H1 (cell line): ENCODE measurements around the gene TPRN. TPM values are rescaled to one million over a fixed set of nuclear protein-coding genes. Genes with fewer than 3 reads are reported as not detected.

Source experiments
- CHD2 ChIP-seq: IDR thresholded peaks from 2 replicates; pipeline ENCODE4 v1.6.1; 2012; ENCODE audit warnings: low read length, improper control_type of control experiment
- KDM1A ChIP-seq: fragments of 200-600, 300-600 bp; sonication (generic); IDR thresholded peaks from 2 replicates; pipeline ENCODE4 v1.7.1; 2016; ENCODE audit warnings: mild to moderate bottlenecking, low read length, borderline replicate concordance
- PHF8 ChIP-seq: fragments of 200-600 bp; sonication (generic); conservative IDR thresholded peaks from 2 replicates; pipeline ENCODE4 v1.7.1; 2012; ENCODE audit warnings: low read depth, mild to moderate bottlenecking, inconsistent platforms, low read length, moderate library complexity
- polyA plus RNA-seq, 7 experiments: library from polyadenylated mRNA; depleted of rRNA in 3 of 7; stranded (reverse) in 5 of 7; unstranded in 2 of 7; fragments of >200 nt in 5 of 7; fragments of 200-250 nt in 2 of 7; gene quantifications; 1 replicate in 5 of 7; 2 replicates in 1 of 7; 4 replicates in 1 of 7; pipeline versions ENCODE4 v1.2.1 to v1.2.3, GENCODE V29; 2011 to 2013; ENCODE audit warnings: missing spikeins in 2 of 7, mixed read lengths in 2 of 7
- total RNA-seq: library from RNA; stranded (reverse); fragmentation: NEBNext Ultra II Directional; extraction: Animal tissue kit (Norgen Biotek cat#: 25700); gene quantifications from 2 replicates; pipeline ENCODE4 v1.2.1, GENCODE V29; 2021
- TF ChIP-seq, protein P1 (sequence below): IDR thresholded peaks from 2 replicates; pipeline ENCODE4 v1.6.1; 2011; ENCODE audit warnings: low read length, improper control_type of control experiment
- TF ChIP-seq, protein P2 (sequence below): fragments of 300-600 bp; sonication (generic); IDR thresholded peaks from 2 replicates; pipeline ENCODE4 v1.7.1; 2012; ENCODE audit warnings: low read length, moderate library complexity, mild to moderate bottlenecking, inconsistent platforms; ENCODE audit not compliant: insufficient replicate concordance
- TF ChIP-seq, protein P3 (sequence below): IDR thresholded peaks from 2 replicates; pipeline ENCODE4 v1.6.1; 2011; ENCODE audit warnings: low read depth, mild to moderate bottlenecking, low read length; ENCODE audit not compliant: insufficient read depth

The TPRN gene
- total and polyA plus RNA-seq, 2 of the 8 experiments (the other 6 are each of a cell fraction or from before 2014, with no cell fraction given), result 9.7 to 23.2 TPM

DNA sequence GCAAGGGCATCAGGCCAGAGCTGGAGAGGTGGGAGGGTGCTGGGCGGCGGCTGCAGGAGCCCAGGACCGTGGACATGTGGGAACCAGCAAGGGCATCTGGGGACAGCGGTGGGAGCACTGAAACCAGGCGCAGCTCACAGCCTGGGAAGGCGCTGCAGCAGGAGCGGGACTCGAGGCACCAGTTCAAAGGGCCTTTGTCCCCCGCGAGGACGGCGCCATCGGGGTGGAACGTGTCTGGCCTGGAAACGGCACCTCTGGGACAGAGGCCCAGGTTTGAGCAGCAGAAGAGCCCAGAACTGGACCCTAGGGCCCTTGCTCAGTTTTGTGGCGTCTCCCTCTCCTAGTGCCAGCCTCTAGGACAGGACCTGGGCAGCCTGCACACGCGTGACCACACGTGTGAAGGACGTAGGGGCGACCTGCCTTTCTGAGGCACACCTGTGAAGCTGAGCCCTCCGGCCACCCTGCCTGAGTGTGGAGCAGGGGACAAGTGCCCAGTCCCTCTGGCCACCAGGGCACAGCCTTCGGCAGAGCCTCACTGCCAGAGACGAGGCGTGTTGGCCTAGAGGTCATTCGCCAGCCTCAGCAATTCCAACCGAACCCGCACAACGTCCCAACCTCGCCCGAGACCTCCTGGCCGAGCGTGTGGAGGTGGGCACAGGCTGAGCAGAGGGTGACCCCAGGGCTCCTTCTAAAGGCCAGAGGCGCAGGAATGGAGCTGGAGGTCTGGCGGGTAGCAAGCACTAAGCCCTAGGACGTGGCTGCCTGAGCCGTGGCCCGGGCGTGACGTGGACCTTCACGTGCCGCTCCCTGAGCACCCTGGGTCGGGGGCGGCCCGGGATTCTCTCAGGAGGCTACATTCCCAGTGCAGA lies 26.5 kb downstream of the TPRN start (continued):
- TF ChIP-seq, protein P1, sequence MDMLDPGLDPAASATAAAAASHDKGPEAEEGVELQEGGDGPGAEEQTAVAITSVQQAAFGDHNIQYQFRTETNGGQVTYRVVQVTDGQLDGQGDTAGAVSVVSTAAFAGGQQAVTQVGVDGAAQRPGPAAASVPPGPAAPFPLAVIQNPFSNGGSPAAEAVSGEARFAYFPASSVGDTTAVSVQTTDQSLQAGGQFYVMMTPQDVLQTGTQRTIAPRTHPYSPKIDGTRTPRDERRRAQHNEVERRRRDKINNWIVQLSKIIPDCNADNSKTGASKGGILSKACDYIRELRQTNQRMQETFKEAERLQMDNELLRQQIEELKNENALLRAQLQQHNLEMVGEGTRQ, result no peak
- TF ChIP-seq, protein P2, sequence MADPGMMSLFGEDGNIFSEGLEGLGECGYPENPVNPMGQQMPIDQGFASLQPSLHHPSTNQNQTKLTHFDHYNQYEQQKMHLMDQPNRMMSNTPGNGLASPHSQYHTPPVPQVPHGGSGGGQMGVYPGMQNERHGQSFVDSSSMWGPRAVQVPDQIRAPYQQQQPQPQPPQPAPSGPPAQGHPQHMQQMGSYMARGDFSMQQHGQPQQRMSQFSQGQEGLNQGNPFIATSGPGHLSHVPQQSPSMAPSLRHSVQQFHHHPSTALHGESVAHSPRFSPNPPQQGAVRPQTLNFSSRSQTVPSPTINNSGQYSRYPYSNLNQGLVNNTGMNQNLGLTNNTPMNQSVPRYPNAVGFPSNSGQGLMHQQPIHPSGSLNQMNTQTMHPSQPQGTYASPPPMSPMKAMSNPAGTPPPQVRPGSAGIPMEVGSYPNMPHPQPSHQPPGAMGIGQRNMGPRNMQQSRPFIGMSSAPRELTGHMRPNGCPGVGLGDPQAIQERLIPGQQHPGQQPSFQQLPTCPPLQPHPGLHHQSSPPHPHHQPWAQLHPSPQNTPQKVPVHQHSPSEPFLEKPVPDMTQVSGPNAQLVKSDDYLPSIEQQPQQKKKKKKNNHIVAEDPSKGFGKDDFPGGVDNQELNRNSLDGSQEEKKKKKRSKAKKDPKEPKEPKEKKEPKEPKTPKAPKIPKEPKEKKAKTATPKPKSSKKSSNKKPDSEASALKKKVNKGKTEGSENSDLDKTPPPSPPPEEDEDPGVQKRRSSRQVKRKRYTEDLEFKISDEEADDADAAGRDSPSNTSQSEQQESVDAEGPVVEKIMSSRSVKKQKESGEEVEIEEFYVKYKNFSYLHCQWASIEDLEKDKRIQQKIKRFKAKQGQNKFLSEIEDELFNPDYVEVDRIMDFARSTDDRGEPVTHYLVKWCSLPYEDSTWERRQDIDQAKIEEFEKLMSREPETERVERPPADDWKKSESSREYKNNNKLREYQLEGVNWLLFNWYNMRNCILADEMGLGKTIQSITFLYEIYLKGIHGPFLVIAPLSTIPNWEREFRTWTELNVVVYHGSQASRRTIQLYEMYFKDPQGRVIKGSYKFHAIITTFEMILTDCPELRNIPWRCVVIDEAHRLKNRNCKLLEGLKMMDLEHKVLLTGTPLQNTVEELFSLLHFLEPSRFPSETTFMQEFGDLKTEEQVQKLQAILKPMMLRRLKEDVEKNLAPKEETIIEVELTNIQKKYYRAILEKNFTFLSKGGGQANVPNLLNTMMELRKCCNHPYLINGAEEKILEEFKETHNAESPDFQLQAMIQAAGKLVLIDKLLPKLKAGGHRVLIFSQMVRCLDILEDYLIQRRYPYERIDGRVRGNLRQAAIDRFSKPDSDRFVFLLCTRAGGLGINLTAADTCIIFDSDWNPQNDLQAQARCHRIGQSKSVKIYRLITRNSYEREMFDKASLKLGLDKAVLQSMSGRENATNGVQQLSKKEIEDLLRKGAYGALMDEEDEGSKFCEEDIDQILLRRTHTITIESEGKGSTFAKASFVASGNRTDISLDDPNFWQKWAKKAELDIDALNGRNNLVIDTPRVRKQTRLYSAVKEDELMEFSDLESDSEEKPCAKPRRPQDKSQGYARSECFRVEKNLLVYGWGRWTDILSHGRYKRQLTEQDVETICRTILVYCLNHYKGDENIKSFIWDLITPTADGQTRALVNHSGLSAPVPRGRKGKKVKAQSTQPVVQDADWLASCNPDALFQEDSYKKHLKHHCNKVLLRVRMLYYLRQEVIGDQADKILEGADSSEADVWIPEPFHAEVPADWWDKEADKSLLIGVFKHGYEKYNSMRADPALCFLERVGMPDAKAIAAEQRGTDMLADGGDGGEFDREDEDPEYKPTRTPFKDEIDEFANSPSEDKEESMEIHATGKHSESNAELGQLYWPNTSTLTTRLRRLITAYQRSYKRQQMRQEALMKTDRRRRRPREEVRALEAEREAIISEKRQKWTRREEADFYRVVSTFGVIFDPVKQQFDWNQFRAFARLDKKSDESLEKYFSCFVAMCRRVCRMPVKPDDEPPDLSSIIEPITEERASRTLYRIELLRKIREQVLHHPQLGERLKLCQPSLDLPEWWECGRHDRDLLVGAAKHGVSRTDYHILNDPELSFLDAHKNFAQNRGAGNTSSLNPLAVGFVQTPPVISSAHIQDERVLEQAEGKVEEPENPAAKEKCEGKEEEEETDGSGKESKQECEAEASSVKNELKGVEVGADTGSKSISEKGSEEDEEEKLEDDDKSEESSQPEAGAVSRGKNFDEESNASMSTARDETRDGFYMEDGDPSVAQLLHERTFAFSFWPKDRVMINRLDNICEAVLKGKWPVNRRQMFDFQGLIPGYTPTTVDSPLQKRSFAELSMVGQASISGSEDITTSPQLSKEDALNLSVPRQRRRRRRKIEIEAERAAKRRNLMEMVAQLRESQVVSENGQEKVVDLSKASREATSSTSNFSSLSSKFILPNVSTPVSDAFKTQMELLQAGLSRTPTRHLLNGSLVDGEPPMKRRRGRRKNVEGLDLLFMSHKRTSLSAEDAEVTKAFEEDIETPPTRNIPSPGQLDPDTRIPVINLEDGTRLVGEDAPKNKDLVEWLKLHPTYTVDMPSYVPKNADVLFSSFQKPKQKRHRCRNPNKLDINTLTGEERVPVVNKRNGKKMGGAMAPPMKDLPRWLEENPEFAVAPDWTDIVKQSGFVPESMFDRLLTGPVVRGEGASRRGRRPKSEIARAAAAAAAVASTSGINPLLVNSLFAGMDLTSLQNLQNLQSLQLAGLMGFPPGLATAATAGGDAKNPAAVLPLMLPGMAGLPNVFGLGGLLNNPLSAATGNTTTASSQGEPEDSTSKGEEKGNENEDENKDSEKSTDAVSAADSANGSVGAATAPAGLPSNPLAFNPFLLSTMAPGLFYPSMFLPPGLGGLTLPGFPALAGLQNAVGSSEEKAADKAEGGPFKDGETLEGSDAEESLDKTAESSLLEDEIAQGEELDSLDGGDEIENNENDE, result no peak
- TF ChIP-seq, protein P3, sequence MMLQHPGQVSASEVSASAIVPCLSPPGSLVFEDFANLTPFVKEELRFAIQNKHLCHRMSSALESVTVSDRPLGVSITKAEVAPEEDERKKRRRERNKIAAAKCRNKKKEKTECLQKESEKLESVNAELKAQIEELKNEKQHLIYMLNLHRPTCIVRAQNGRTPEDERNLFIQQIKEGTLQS, result no peak
- no peak for TF ChIP-seq PHF8
- TF ChIP-seq KDM1A, result no peak
- TF ChIP-seq CHD2, result no peak
